Measurements from ENCODE around the gene MIF4GD.

The MIF4GD gene

DNA sequence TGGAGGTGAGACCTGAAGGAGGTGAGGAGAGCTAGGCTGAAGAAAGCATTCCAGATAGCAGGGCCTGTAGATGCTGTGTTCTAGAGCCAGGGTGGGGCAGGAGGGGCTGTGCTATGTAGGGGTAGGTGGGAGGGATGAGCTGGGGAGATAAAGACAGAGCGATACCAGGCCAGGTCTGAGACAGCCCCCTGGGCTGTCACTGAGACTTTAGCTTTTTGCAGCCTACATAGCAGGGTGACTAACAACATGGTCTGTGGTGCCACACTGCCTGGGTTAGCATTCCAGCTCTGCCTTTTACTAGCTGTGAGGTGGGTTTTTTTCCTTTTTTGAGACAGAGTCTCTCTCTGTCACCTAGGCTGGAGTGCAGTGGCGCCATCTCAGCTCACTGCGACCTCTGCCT lies 51.2 kb downstream of the MIF4GD start:
- H3K27ac ChIP-seq (ENCODE audit: low read length) = no peak overlapping the region
- no peaks in the 10 kb centered on the region for H3K9me3 ChIP-seq (ENCODE audit: insufficient read depth, low read depth, low read length)
- H3K9ac ChIP-seq (ENCODE audit: low read depth, low read length) = no peak overlapping the region
- H3K4me3 ChIP-seq (ENCODE audit: low read length) = no peak overlapping the region
- no peaks in the 10 kb centered on the region for H3K27me3 ChIP-seq (ENCODE audit: insufficient read depth, low read length)
- no peaks in the 10 kb centered on the region for H3K4me1 ChIP-seq (ENCODE audit: insufficient read depth, low read length)
- H3K36me3 ChIP-seq (ENCODE audit: insufficient read depth, low read depth, low read length) = peaks cover 80% of the 10 kb centered on the region

DNA sequence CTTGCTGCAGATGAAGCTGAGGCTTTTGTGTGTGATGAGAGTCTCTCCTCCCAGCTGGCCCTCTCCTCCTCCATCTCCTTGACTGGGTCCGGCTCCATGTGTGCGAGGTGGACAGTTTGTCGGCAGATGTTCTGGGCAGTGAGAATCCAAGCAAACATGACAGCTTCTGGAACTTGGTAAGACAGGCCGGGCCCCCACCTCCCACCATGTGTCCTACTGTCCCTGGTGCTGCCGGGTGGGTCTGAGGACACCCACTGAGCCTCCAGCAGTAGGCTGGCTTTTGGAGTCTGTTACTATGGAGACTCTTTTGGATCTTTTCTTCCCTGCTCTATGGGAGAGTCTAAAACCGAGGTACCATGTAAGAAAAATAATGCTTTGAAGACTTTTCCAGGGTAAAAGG lies 52.9 kb downstream of the MIF4GD start:
- H3K4me1 ChIP-seq (ENCODE audit: insufficient read depth, low read length) = no peaks in the 10 kb centered on the region
- H3K27me3 ChIP-seq (ENCODE audit: insufficient read depth, low read length) = no peaks in the 10 kb centered on the region
- H3K36me3 ChIP-seq (ENCODE audit: insufficient read depth, low read depth, low read length) = peaks cover 85% of the 10 kb centered on the region
- no peak overlapping the region for H3K27ac ChIP-seq (ENCODE audit: low read length)
- no peaks in the 10 kb centered on the region for H3K9me3 ChIP-seq (ENCODE audit: insufficient read depth, low read depth, low read length)
- H3K9ac ChIP-seq (ENCODE audit: low read depth, low read length) = no peak overlapping the region
- no peak overlapping the region for H3K4me3 ChIP-seq (ENCODE audit: low read length)

All from iPS-20b (cell line).